Glomerular visceral epithelial cell (primary cell): Measurements from ENCODE around the gene ZC3H7B.
"Not testable (repeated sequence)": the region's sequence is repeated elsewhere in the genome, so short reads cannot be mapped to it uniquely, and the experiment has no call there.

ENCODE experiments used
- DNase-seq: peaks from one replicate; pipeline ENCODE4 v3.0.0-alpha.2; 2016; ENCODE audit errors: extremely low spot score

The ZC3H7B gene

GRCh38 chr22:41301085-41302020 is at the start of gene ZC3H7B:
ZC3H7B (plus strand) TSS chr22:41301525; CDS start chr22:41320661, 19,136 bp downstream.
- peak; percentile 78 for DNase-seq

GRCh38 chr22:41252365-41252764 is 49.0 kb upstream of the ZC3H7B start:
- no peak for DNase-seq

GRCh38 chr22:41254230-41254629 is 47.1 kb upstream of the ZC3H7B start:
- no peak for DNase-seq

GRCh38 chr22:41256254-41257253 is 44.8 kb upstream of the ZC3H7B start:
- DNase-seq, result peak; percentile 33

GRCh38 chr22:41257696-41258095 is 43.6 kb upstream of the ZC3H7B start:
- no peak for DNase-seq

GRCh38 chr22:41259756-41260155 is 41.6 kb upstream of the ZC3H7B start:
- DNase-seq, result not testable (repeated sequence)

- no peak for DNase-seq
Measured at GRCh38 chr22:41260871-41261270, 40.5 kb upstream of the ZC3H7B start.

GRCh38 chr22:41261541-41262249 is 39.6 kb upstream of the ZC3H7B start:
- no peak for DNase-seq

GRCh38 chr22:41262250-41262765 is 39.0 kb upstream of the ZC3H7B start:
- DNase-seq, result no peak

- DNase-seq, result no peak
Measured at GRCh38 chr22:41263704-41264103, 37.6 kb upstream of the ZC3H7B start.

- DNase-seq, result no peak
Measured at GRCh38 chr22:41264408-41264941, 36.9 kb upstream of the ZC3H7B start.

- no peak for DNase-seq
Measured at GRCh38 chr22:41267958-41268357, 33.4 kb upstream of the ZC3H7B start.

GRCh38 chr22:41271787-41272186 is 29.5 kb upstream of the ZC3H7B start:
- no peak for DNase-seq

- DNase-seq, result no peak
Measured at GRCh38 chr22:41273128-41273527, 28.2 kb upstream of the ZC3H7B start.

- DNase-seq, result no peak
Measured at GRCh38 chr22:41274856-41275255, 26.5 kb upstream of the ZC3H7B start.

GRCh38 chr22:41280065-41280464 is 21.3 kb upstream of the ZC3H7B start:
- no peak for DNase-seq

- DNase-seq, result no peak
Measured at GRCh38 chr22:41280854-41281253, 20.5 kb upstream of the ZC3H7B start.

- no peak for DNase-seq
Measured at GRCh38 chr22:41284465-41284864, 16.9 kb upstream of the ZC3H7B start.

GRCh38 chr22:41285441-41285819 is 15.9 kb upstream of the ZC3H7B start:
- DNase-seq, result peak; percentile 79

GRCh38 chr22:41285820-41286638 is 15.3 kb upstream of the ZC3H7B start, which contains the start of gene RANGAP1:
RANGAP1 (minus strand) TSS chr22:41286187; CDS start chr22:41281044, 5,143 bp downstream.
- peak; percentile 97 for DNase-seq
